Measurements from ENCODE around the gene PRICKLE1. TPM values are rescaled to one million over a fixed set of nuclear protein-coding genes. Genes with fewer than 3 reads are reported as not detected.

The PRICKLE1 gene
- total RNA-seq (2021), result 6.7 and 7.0 TPM in 2 replicates
- Bru-seq, nascent RNA, result percentile 54 among the genes with signal in this experiment
- percentile 47 among the genes with signal in this experiment for BruChase-seq, experiment 1, labeled RNA remaining after a 2-hour chase
- percentile 36 among the genes with signal in this experiment for BruChase-seq, experiment 2, labeled RNA remaining after a 6-hour chase
- long read RNA-seq, result 0 reads

DNA sequence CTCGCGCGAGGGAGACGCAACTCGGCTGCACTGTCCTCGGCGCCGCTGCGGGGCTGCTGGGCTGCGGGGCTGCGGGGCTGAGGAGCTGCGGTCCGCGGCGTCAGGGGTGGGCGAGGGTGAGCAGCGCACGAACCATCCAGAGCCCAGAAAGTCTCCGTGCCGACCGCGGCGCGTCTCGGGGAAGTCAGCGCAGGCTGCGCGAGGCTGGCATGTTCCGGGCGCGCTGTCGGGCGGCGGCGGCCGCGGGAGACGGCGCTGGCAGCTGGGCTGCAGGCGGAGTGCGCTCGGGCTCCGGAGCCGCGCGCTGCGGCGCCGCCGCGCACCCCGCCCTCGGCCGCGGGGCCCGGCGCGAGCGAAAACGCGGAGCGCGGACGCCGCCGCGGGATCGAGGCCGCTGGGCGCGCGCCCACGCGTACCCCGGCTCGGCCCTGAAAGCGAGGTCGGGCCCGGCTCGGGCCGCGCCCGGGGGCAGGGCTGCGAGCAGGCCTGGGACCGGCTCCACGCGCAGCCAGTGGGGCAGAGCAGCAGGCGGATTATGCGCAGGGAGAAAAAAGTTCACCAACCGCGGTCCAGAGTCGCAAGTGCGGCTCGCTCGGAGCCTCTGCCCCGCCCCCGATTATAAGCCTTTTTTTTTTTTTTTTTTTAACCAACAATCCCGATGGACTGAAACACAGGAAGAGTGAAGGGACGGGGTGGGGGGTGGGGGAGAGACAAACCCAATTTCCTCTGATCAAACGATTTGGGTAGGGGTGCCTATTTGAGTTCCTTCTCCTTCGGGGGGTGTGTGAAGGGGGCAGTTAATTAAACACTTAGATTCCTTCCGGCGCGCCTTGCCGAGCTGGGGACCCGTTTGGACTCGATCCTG, at the start of gene PRICKLE1:
TSS of gene PRICKLE1 (minus strand) at position 282 of the 865 bp plus-strand sequence. CDS start 117,230 bp downstream, outside the sequence.
- no TSS peak for BruUV-seq (replicated peaks)
- H3K79me2 ChIP-seq (ENCODE audit: low read depth), result no peaks in the 10 kb centered on the region
- H3K4me2 ChIP-seq, result peak within 1 kb of the TSS; percentile 89
- intact Hi-C loops (cut with micrococcal nuclease; ENCODE audit: unreplicated experiment), result loop anchor here (1.0 to 5.0 kb wide), 5 partner anchors 168 to 748 kb away; no protein-coding TSS in a partner anchor
- peak within 1 kb of the TSS; percentile 89 for H3K4me3 ChIP-seq
- no peaks in the 10 kb centered on the region for H3K9me3 ChIP-seq (ENCODE audit: insufficient read depth, low read depth)
- no peaks in the 10 kb centered on the region for H3K27me3 ChIP-seq (ENCODE audit: insufficient read depth, low read depth)
- H3K27ac ChIP-seq, result no peak within 1 kb of the TSS
- no peaks in the 10 kb centered on the region for H3F3A ChIP-seq (ENCODE audit: insufficient read depth, low read depth)
- H4K20me1 ChIP-seq (ENCODE audit: insufficient read depth), result no peaks in the 10 kb centered on the region
- H3K36me3 ChIP-seq (ENCODE audit: low read depth), result no peaks in the 10 kb centered on the region
- no peak for TF ChIP-seq EZH2 (IDR thresholded peaks at IDR 0.05; ENCODE audit: low read depth)
- TF ChIP-seq, protein P1, sequence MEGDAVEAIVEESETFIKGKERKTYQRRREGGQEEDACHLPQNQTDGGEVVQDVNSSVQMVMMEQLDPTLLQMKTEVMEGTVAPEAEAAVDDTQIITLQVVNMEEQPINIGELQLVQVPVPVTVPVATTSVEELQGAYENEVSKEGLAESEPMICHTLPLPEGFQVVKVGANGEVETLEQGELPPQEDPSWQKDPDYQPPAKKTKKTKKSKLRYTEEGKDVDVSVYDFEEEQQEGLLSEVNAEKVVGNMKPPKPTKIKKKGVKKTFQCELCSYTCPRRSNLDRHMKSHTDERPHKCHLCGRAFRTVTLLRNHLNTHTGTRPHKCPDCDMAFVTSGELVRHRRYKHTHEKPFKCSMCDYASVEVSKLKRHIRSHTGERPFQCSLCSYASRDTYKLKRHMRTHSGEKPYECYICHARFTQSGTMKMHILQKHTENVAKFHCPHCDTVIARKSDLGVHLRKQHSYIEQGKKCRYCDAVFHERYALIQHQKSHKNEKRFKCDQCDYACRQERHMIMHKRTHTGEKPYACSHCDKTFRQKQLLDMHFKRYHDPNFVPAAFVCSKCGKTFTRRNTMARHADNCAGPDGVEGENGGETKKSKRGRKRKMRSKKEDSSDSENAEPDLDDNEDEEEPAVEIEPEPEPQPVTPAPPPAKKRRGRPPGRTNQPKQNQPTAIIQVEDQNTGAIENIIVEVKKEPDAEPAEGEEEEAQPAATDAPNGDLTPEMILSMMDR (conservative IDR thresholded peaks at IDR 0.05), result no peak
- peak; percentile 36 to 56 for DNase-seq
- H2AFZ ChIP-seq, result peak within 1 kb of the TSS; percentile 94
- POLR2A ChIA-PET (ENCODE audit: unreplicated experiment), result no interaction called here
- peaks cover 13% of the 10 kb centered on the region; the same call in 1 of the 2 replicates for H3K4me1 ChIP-seq (replicated peaks; ENCODE audit: insufficient read depth)
- CTCF ChIA-PET, result interaction anchor here (0.7 kb wide), 1 partner anchor 41 kb away, joined by 3 read pairs; no protein-coding TSS in a partner anchor
- H3K9me2 ChIP-seq (ENCODE audit: insufficient read depth), result no peaks in the 10 kb centered on the region

DNA sequence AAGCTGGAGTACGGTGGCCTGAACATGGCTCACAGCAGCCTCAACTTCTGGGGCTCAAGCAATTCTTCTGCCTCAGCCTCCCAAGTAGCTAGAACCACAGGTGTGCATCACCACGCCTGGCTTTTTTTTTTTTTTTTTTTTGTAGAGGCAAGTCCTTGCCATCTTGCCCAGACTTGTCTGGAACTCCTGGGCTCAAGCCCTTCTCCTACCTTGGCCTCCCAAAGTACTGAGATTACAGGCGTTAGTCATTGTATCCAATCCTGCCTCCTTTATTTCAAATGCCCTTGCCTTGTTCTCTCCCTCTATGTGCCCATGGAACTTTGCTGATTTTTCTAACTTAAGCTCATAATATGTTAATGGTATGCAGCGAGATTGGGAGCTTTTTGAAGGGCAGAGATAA, 49.2 kb upstream of the PRICKLE1 start:
- Histone ChIP-seq H3F3A (ENCODE audit: insufficient read depth, low read depth) (no peaks in the 10 kb centered on the region), H3K79me2 (ENCODE audit: low read depth) (no peaks in the 10 kb centered on the region), H3K4me2 (no peak overlapping the region), H3K9me3 (ENCODE audit: insufficient read depth, low read depth) (no peaks in the 10 kb centered on the region), H3K27me3 (ENCODE audit: insufficient read depth, low read depth) (no peaks in the 10 kb centered on the region), H3K4me3 (no peak overlapping the region), H2AFZ (no peak overlapping the region), H3K36me3 (ENCODE audit: low read depth) (no peaks in the 10 kb centered on the region), H3K9me2 (ENCODE audit: insufficient read depth) (no peaks in the 10 kb centered on the region), H4K20me1 (ENCODE audit: insufficient read depth) (no peaks in the 10 kb centered on the region), H3K27ac (no peak overlapping the region), H3K4me1 (replicated peaks; ENCODE audit: insufficient read depth) (0 out of 2 replicates have a peak, but pooled peaks cover under 1% of the 10 kb centered on the region)
- no peak for DNase-seq
- TF ChIP-seq, protein P1 (conservative IDR thresholded peaks at IDR 0.05), result no peak
- no peak for TF ChIP-seq EZH2 (IDR thresholded peaks at IDR 0.05; ENCODE audit: low read depth)
- no TSS peak for BruUV-seq (replicated peaks)
- intact Hi-C loops (cut with micrococcal nuclease; ENCODE audit: unreplicated experiment), result no loop called here
- ChIA-PET CTCF (no interaction called here), POLR2A (ENCODE audit: unreplicated experiment) (no interaction called here)

DNA sequence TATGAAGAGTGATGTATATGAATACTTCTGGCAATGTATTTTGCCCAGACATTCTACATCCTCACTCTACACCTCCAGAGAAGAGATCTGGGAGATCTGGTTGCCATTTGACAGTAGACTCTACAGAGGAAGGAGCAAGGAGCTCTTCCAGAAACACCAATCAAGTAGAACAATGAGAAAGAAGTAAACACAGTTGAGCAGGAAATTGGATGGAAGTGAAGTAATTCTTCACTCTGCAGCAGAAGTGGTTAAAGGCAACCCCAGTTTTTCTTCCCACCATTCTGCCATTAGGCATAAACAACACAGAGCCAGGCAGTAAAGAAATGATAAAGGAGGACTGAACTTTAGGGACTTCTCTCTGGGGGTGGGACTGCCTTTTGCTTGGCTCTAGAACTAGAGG, 48.5 kb upstream of the PRICKLE1 start:
- DNase-seq, result no peak
- TF ChIP-seq, protein P1 (conservative IDR thresholded peaks at IDR 0.05), result no peak
- no peak for TF ChIP-seq EZH2 (IDR thresholded peaks at IDR 0.05; ENCODE audit: low read depth)
- Histone ChIP-seq H3K27me3 (ENCODE audit: insufficient read depth, low read depth) (no peaks in the 10 kb centered on the region), H4K20me1 (ENCODE audit: insufficient read depth) (no peaks in the 10 kb centered on the region), H3K4me1 (replicated peaks; ENCODE audit: insufficient read depth) (no peaks in the 10 kb centered on the region), H3K79me2 (ENCODE audit: low read depth) (no peaks in the 10 kb centered on the region), H2AFZ (no peak overlapping the region), H3K4me3 (no peak overlapping the region), H3F3A (ENCODE audit: insufficient read depth, low read depth) (no peaks in the 10 kb centered on the region), H3K9me2 (ENCODE audit: insufficient read depth) (no peaks in the 10 kb centered on the region), H3K9me3 (ENCODE audit: insufficient read depth, low read depth) (no peaks in the 10 kb centered on the region), H3K36me3 (ENCODE audit: low read depth) (no peaks in the 10 kb centered on the region), H3K4me2 (no peak overlapping the region), H3K27ac (no peak overlapping the region)
- ChIA-PET CTCF (no interaction called here), POLR2A (ENCODE audit: unreplicated experiment) (no interaction called here)
- intact Hi-C loops (cut with micrococcal nuclease; ENCODE audit: unreplicated experiment), result no loop called here
- BruUV-seq (replicated peaks), result no TSS peak

All from PC-9 (cell line).